GM12878 (cell line): ENCODE measurements around the gene CACNG4. TPM values are rescaled to one million over a fixed set of nuclear protein-coding genes. Genes with fewer than 3 reads are reported as not detected.

Source experiments
- ATAC-seq: fragments of 200-7000 bp; cut with Tn5 transposase; 3 replicates; pipeline ENCODE4 v1.9.1; 2020; ENCODE audit warnings: mild to moderate bottlenecking, moderate library complexity
- BruUV-seq: library from RNA; stranded (reverse); fragments of 400-500 nt; replicated peaks from 2 replicates; lab custom pipeline; 2021; lab: Mats Ljungman, UMichigan
- CTCF ChIA-PET: fragments of 300-600 bp; sonication (Branson Sonifier 250); formaldehyde crosslinking; extraction: SDS; loops from one replicate; lab custom pipeline; 2021; ENCODE audit warnings: inconsistent platforms; lab: Yijun Ruan, JAX
- POLR2A ChIA-PET: fragments of 350-600 bp; formaldehyde crosslinking; extraction: SDS; loops from one replicate; lab custom pipeline; 2021; ENCODE audit warnings: inconsistent platforms; lab: Charles Lee
- RAD21 ChIA-PET: fragments of 300-600 bp; sonication (Branson Sonifier 250); formaldehyde crosslinking; loops from one replicate; lab custom pipeline; 2023; ENCODE audit warnings: antibody characterized with exemption; ENCODE audit not compliant: unreplicated experiment; lab: Charles Lee
- SMC1A ChIA-PET: fragments of 300-600 bp; sonication (Branson Sonifier 250); formaldehyde crosslinking; loops from one replicate; lab custom pipeline; 2023; ENCODE audit not compliant: unreplicated experiment, uncharacterized antibody; lab: Charles Lee
- DNase-seq: peaks from one replicate; pipeline ENCODE4 v3.0.0-alpha.2; 2011; ENCODE audit warnings: low read depth, low spot score
- FAIRE-seq: peaks from 3 replicates; lab custom pipeline; 2011; peaks lifted over from hg19 to GRCh38; lab: Jason Lieb, UNC
- H2AFZ ChIP-seq: 2 replicates; pipeline ENCODE4 v1.6.0; 2011; ENCODE audit warnings: low read depth, low read length, control low read depth; ENCODE audit not compliant: control insufficient read depth
- H3K27ac ChIP-seq: 2 replicates; pipeline ENCODE4 v1.5.1; 2011; ENCODE audit warnings: control low read depth; ENCODE audit not compliant: control insufficient read depth, insufficient read depth
- H3K27me3 ChIP-seq, 2 experiments: replicated peaks in 1 of 2; 2 replicates each; pipeline versions ENCODE4 v1.6.0 to v1.6.1; 2011; ENCODE audit warnings: low read length in 1 of 2; ENCODE audit not compliant: control insufficient read depth in 2 of 2, insufficient read depth in 2 of 2
- H3K36me3 ChIP-seq, 2 experiments: 2 replicates each; pipeline ENCODE4 v1.5.1; 2011; ENCODE audit warnings: low read length in 1 of 2; ENCODE audit not compliant: control insufficient read depth in 2 of 2, insufficient read depth in 2 of 2
- H3K4me1 ChIP-seq: 2 replicates; pipeline ENCODE4 v1.6.1; 2011; ENCODE audit warnings: mild to moderate bottlenecking, low read length, moderate library complexity, mixed read lengths; ENCODE audit not compliant: control insufficient read depth, insufficient read depth
- H3K4me2 ChIP-seq: 2 replicates; pipeline ENCODE4 v1.6.0; 2011; ENCODE audit warnings: control low read depth; ENCODE audit not compliant: control insufficient read depth, insufficient read depth
- H3K4me3 ChIP-seq: fragments of 200-600 bp; sonication (generic); 2 replicates; pipeline ENCODE4 v1.5.1; 2016
- H3K79me2 ChIP-seq: 2 replicates; pipeline ENCODE4 v1.6.0; 2011; ENCODE audit warnings: low read length; ENCODE audit not compliant: control insufficient read depth, insufficient read depth
- H3K9ac ChIP-seq: 2 replicates; pipeline ENCODE4 v1.8.0; 2011; ENCODE audit warnings: low read length, control low read depth, mixed read lengths; ENCODE audit not compliant: control insufficient read depth, insufficient read depth
- H3K9me3 ChIP-seq: replicated peaks from 3 replicates; pipeline ENCODE4 v1.5.1; 2011; ENCODE audit warnings: mild to moderate bottlenecking, low read length; ENCODE audit not compliant: control insufficient read depth, insufficient read depth
- H4K20me1 ChIP-seq: 2 replicates; pipeline ENCODE4 v1.6.0; 2011; ENCODE audit not compliant: control insufficient read depth, insufficient read depth
- CTCF ChIP-seq, 3 experiments: IDR thresholded peaks in 2 of 3; conservative IDR thresholded peaks in 1 of 3; 2 replicates each; pipeline ENCODE4 v1.5.1; 2011; ENCODE audit warnings: low read depth in 3 of 3, low read length in 3 of 3, mild to moderate bottlenecking in 3 of 3, control low read depth in 2 of 3, moderate library complexity in 2 of 3, inconsistent platforms in 1 of 3, mixed read lengths in 1 of 3; ENCODE audit not compliant: control insufficient read depth in 2 of 3, insufficient read depth in 1 of 3; ENCODE audit errors: extremely low read depth in 1 of 3
- HDAC6 ChIP-seq: fragments of 200-600 bp; sonication (generic); IDR thresholded peaks from one replicate; pipeline ENCODE4 v1.8.0; 2017; ENCODE audit warnings: antibody characterized with exemption; ENCODE audit not compliant: unreplicated experiment
- MTA2 ChIP-seq: fragments of 450-650 bp; IDR thresholded peaks from 2 replicates; pipeline ENCODE4 v1.6.1; 2016; ENCODE audit warnings: low read depth, mild to moderate bottlenecking, moderate library complexity
- TARDBP ChIP-seq: IDR thresholded peaks from 2 replicates; pipeline ENCODE4 v1.6.1; 2016; ENCODE audit warnings: borderline replicate concordance
- TCF12 ChIP-seq: IDR thresholded peaks from 2 replicates; pipeline ENCODE4 v1.6.1; 2011; ENCODE audit warnings: low read depth, mild to moderate bottlenecking, low read length
- WGBS: methylation state at CpG from one replicate; pipeline ENCODE4 v1.1.6; 2016; ENCODE audit warnings: low lambda C conversion rate; ENCODE audit not compliant: insufficient replicate concordance, insufficient coverage; ENCODE audit errors: missing lambda C conversion rate; 5-methylcytosine and 5-hydroxymethylcytosine counted together
- in situ Hi-C: fragments of 300-500 bp; cut with MboI; formaldehyde crosslinking; loops from 9 replicates; pipeline ENCODE4 v1.14.3; 2018; ENCODE audit warnings: mixed read lengths
- intact Hi-C: fragments of 100-400 bp; cut with micrococcal nuclease; formaldehyde crosslinking; loops from one replicate; pipeline ENCODE4 v1.14.2; 2022; ENCODE audit not compliant: unreplicated experiment
- polyA plus RNA-seq, 11 experiments: library from polyadenylated mRNA; depleted of rRNA in 4 of 11; unstranded in 6 of 11; stranded (reverse) in 5 of 11; fragments of >200 nt; fragmentation: Nextera tagmentation in 4 of 11; fragmentation: Illumina TruSeq in 1 of 11; extraction: Ambion mirVana in 4 of 11; extraction: Trizol in 1 of 11; gene quantifications; 1 replicate in 1 of 11; 2 replicates in 10 of 11; pipeline versions ENCODE4 v1.2.1 to v1.2.3, GENCODE V29; 2011 to 2016; ENCODE audit warnings: inconsistent platforms in 2 of 11, missing spikeins in 2 of 11, low read depth in 1 of 11
- total RNA-seq, 4 experiments: library from RNA; depleted of rRNA in 3 of 4; stranded (reverse); fragments of >200 nt in 3 of 4; fragmentation: Illumina TruSeq in 1 of 4; extraction: Trizol in 1 of 4; gene quantifications; 2 replicates each; pipeline versions ENCODE4 v1.2.1 to v1.2.3, GENCODE V29; 2013 to 2021
- TF ChIP-seq, protein P1 (sequence below): fragments of 150-350 bp; IDR thresholded peaks from 2 replicates; pipeline ENCODE4 v1.6.1; 2016; ENCODE audit warnings: low read depth, low read length

Gene CACNG4
- total and polyA plus RNA-seq, 10 of the 15 experiments (the other 5 are each of a cell fraction or from before 2014, with no cell fraction given) = 0.08 TPM; not detected in 8

GRCh38 chr17:66954632-66955031, 9.9 kb upstream of the CACNG4 start:
- no peak overlapping the region for H3K4me3 ChIP-seq
- peaks cover 12% of the 10 kb centered on the region for H3K4me1 ChIP-seq
- FAIRE-seq (no peak), DNase-seq (no peak), ATAC-seq (no peak)
- in situ Hi-C loops (no loop called here), intact Hi-C loops (no loop called here)
- no peaks in the 10 kb centered on the region for H3K36me3 ChIP-seq
- no peaks in the 10 kb centered on the region; a peak in 1 of 4 replicates for H3K27me3 ChIP-seq
- no peaks in the 10 kb centered on the region for H4K20me1 ChIP-seq
- TF ChIP-seq, protein P1, sequence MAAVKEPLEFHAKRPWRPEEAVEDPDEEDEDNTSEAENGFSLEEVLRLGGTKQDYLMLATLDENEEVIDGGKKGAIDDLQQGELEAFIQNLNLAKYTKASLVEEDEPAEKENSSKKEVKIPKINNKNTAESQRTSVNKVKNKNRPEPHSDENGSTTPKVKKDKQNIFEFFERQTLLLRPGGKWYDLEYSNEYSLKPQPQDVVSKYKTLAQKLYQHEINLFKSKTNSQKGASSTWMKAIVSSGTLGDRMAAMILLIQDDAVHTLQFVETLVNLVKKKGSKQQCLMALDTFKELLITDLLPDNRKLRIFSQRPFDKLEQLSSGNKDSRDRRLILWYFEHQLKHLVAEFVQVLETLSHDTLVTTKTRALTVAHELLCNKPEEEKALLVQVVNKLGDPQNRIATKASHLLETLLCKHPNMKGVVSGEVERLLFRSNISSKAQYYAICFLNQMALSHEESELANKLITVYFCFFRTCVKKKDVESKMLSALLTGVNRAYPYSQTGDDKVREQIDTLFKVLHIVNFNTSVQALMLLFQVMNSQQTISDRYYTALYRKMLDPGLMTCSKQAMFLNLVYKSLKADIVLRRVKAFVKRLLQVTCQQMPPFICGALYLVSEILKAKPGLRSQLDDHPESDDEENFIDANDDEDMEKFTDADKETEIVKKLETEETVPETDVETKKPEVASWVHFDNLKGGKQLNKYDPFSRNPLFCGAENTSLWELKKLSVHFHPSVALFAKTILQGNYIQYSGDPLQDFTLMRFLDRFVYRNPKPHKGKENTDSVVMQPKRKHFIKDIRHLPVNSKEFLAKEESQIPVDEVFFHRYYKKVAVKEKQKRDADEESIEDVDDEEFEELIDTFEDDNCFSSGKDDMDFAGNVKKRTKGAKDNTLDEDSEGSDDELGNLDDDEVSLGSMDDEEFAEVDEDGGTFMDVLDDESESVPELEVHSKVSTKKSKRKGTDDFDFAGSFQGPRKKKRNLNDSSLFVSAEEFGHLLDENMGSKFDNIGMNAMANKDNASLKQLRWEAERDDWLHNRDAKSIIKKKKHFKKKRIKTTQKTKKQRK = no peak
- TF ChIP-seq MTA2 = no peak
- TF ChIP-seq HDAC6 = no peak
- TF ChIP-seq TCF12 = no peak
- no peak for TF ChIP-seq CTCF (IDR thresholded peaks at IDR 0.05 in 2 of 3, conservative IDR thresholded peaks at IDR 0.05 in 1 of 3; ENCODE audit: control insufficient read depth in 2 of 3, extremely low read depth in 1 of 3, insufficient read depth in 1 of 3, low read depth in 3 of 3, low read length in 3 of 3)
- TF ChIP-seq TARDBP = no peak
- no peaks in the 10 kb centered on the region for H3K9me3 ChIP-seq
- ChIA-PET POLR2A (no interaction called here), CTCF (no interaction called here), RAD21 (no interaction called here), SMC1A (no interaction called here)
- no peak overlapping the region for H3K27ac ChIP-seq
- 40% methylated on average over 3 of the region's 3 CpGs for WGBS
- BruUV-seq = no TSS peak
- no peak overlapping the region for H2AFZ ChIP-seq
- H3K9ac ChIP-seq = no peak overlapping the region
- no peak overlapping the region for H3K4me2 ChIP-seq
- H3K79me2 ChIP-seq = no peaks in the 10 kb centered on the region
